Ishikawa (cell line): Measurements from ENCODE around the gene PCDHA10.

Source experiments
- CEBPB ChIP-seq: IDR thresholded peaks from 2 replicates; pipeline ENCODE4 v1.6.1; 2012
- CREB1 ChIP-seq: IDR thresholded peaks from 2 replicates; pipeline ENCODE4 v1.6.1; 2012; ENCODE audit warnings: low read depth
- EP300 ChIP-seq: IDR thresholded peaks from 2 replicates; pipeline ENCODE4 v1.6.1; 2012; ENCODE audit warnings: borderline replicate concordance
- FOXM1 ChIP-seq: IDR thresholded peaks from 2 replicates; pipeline ENCODE4 v1.6.1; 2012; ENCODE audit warnings: low read depth, borderline replicate concordance
- REST ChIP-seq: IDR thresholded peaks from 2 replicates; pipeline ENCODE4 v1.6.1; 2012; ENCODE audit warnings: low read depth, mild to moderate bottlenecking
- TAF1 ChIP-seq: IDR thresholded peaks from 2 replicates; pipeline ENCODE4 v1.6.1; 2012; ENCODE audit warnings: low read depth, mild to moderate bottlenecking
- YY1 ChIP-seq: IDR thresholded peaks from 2 replicates; pipeline ENCODE4 v1.6.1; 2012; ENCODE audit warnings: low read depth

GRCh38 chr5:140833993-140834392 is 21.7 kb upstream of the PCDHA10 start, which contains the start of gene PCDHA7:
- TF ChIP-seq CEBPB: no peak
- TF ChIP-seq YY1: no peak
- no peak for TF ChIP-seq TAF1
- no peak for TF ChIP-seq REST
- TF ChIP-seq FOXM1: no peak
- no peak for TF ChIP-seq EP300
- no peak for TF ChIP-seq CREB1
